Naive thymus-derived CD4-positive, alpha-beta T cell (primary cell): Measurements from ENCODE around the gene PRPS1L1. TPM values are rescaled to one million over a fixed set of nuclear protein-coding genes. Genes with fewer than 3 reads are reported as not detected.

ENCODE experiments used
- ATAC-seq: fragments of 150-1000 bp; cut with Tn5 transposase; 2 replicates; pipeline ENCODE4 v1.10.0; 2021; ENCODE audit warnings: mild to moderate bottlenecking, moderate library complexity
- CTCF ChIA-PET: fragments of 350-600 bp; sonication (Branson Sonifier 250); formaldehyde crosslinking; loops from one replicate; lab custom pipeline; 2021; ENCODE audit warnings: antibody characterized with exemption; lab: Charles Lee
- POLR2A ChIA-PET: fragments of 350-600 bp; sonication (Branson Sonifier 250); formaldehyde crosslinking; loops from one replicate; lab custom pipeline; 2021; ENCODE audit warnings: antibody characterized with exemption, inconsistent platforms; lab: Charles Lee
- DNase-seq, 9 donors: peaks; one replicate each; pipeline versions ENCODE4 v3.0.0 to v3.0.0-alpha.2; 2020 to 2022; ENCODE audit warnings: mixed read lengths in 1 of 9
- H3K27ac ChIP-seq: one replicate; pipeline ENCODE4 v1.7.0; 2013; ENCODE audit warnings: mild to moderate bottlenecking, low read depth, low read length, moderate library complexity
- H3K27me3 ChIP-seq, 2 donors: one replicate each; pipeline ENCODE4 v1.7.0; 2013; ENCODE audit warnings: low read length in 2 of 2, mild to moderate bottlenecking in 2 of 2, moderate library complexity in 2 of 2; ENCODE audit not compliant: control insufficient read depth in 2 of 2, insufficient read depth in 2 of 2
- H3K36me3 ChIP-seq, 3 experiments: 1 replicate in 2 of 3; 2 replicates in 1 of 3; pipeline ENCODE4 v1.7.0; 2013; ENCODE audit warnings: low read length in 3 of 3, mild to moderate bottlenecking in 3 of 3, moderate library complexity in 1 of 3; ENCODE audit not compliant: insufficient read depth in 3 of 3, control insufficient read depth in 2 of 3
- H3K4me1 ChIP-seq, 2 donors: one replicate each; pipeline ENCODE4 v1.7.0; 2013; ENCODE audit warnings: low read length in 2 of 2, mild to moderate bottlenecking in 2 of 2, moderate library complexity in 1 of 2; ENCODE audit not compliant: control insufficient read depth in 2 of 2, insufficient read depth in 2 of 2
- H3K4me3 ChIP-seq: 2 replicates; pipeline ENCODE4 v1.7.0; 2013; ENCODE audit warnings: mild to moderate bottlenecking, low read length
- H3K9me3 ChIP-seq, 3 experiments: 1 replicate in 2 of 3; 2 replicates in 1 of 3; pipeline ENCODE4 v1.7.0; 2013; ENCODE audit warnings: low read length in 3 of 3; ENCODE audit not compliant: control insufficient read depth in 2 of 3
- H3K27ac Mint-ChIP-seq, 9 donors: one replicate each; pipeline ENCODE4 v1.8.0; 2020 to 2022; ENCODE audit warnings: mixed read lengths in 9 of 9, mild to moderate bottlenecking in 8 of 9, moderate library complexity in 5 of 9, inconsistent platforms in 2 of 9
- H3K27me3 Mint-ChIP-seq, 5 donors: one replicate each; pipeline ENCODE4 v1.8.0; 2021 to 2022; ENCODE audit warnings: mixed read lengths in 5 of 5, mild to moderate bottlenecking in 1 of 5
- H3K36me3 Mint-ChIP-seq, 5 donors: one replicate each; pipeline ENCODE4 v1.8.0; 2020 to 2022; ENCODE audit warnings: mixed read lengths in 5 of 5, mild to moderate bottlenecking in 3 of 5, inconsistent platforms in 1 of 5
- H3K4me1 Mint-ChIP-seq, 7 donors: one replicate each; pipeline ENCODE4 v1.8.0; 2020 to 2022; ENCODE audit warnings: mixed read lengths in 7 of 7, mild to moderate bottlenecking in 3 of 7, inconsistent platforms in 1 of 7
- H3K4me3 Mint-ChIP-seq, 10 donors: one replicate each; pipeline ENCODE4 v1.8.0; 2020 to 2022; ENCODE audit warnings: mild to moderate bottlenecking in 10 of 10, mixed read lengths in 10 of 10, moderate library complexity in 6 of 10, inconsistent platforms in 2 of 10
- H3K9me3 Mint-ChIP-seq, 11 donors: one replicate each; pipeline ENCODE4 v1.8.0; 2020 to 2022; ENCODE audit warnings: mixed read lengths in 11 of 11, mild to moderate bottlenecking in 4 of 11, inconsistent platforms in 1 of 11, moderate library complexity in 1 of 11
- intact Hi-C, 2 donors: fragments of 100-400 bp; cut with micrococcal nuclease; formaldehyde crosslinking; loops; one replicate each; pipeline ENCODE4 v1.15.1; 2023
- polyA plus RNA-seq, 2 donors: library from polyadenylated mRNA; unstranded; fragments of 300-500 nt; fragmentation: Illumina TruSeq; gene quantifications; one replicate each; pipeline ENCODE4 v1.2.3, GENCODE V29; 2021
- total RNA-seq, 6 experiments: library from RNA in 5 of 6; stranded (reverse) in 5 of 6; gene quantifications; 1 replicate in 5 of 6; 2 replicates in 1 of 6; pipeline ENCODE4 v1.2.3 and lab custom pipeline; 2021 to 2026

Gene PRPS1L1
- total RNA-seq: not detected
- polyA plus RNA-seq: not detected
- total RNA-seq (lab: John Stamatoyannopoulos, UW): not detected

DNA sequence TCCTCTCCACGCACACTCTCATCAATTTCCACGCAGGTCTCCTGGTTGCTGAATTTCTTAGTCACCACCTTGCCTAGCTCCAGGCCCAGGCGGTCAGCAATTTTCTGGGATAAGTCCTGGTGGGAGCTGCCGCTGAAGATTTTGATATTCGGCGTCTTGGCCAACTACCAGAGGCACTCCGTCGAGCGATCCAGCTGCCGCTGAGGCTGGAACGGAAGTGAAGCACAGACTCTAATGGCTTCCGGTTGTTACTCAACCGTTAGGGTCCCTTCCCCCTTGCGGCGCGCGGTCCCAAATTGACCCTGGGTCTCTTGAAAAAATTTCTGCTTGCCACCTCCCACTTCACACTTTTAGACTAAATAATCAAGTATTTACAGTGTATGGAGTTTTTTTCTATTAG, at the start of gene PRPS1L1:
PRPS1L1 (minus strand) TSS at position 219 of the 400 bp plus-strand sequence.
- CTCF ChIA-PET: no interaction called here
- no peak for ATAC-seq
- POLR2A ChIA-PET: no interaction called here

DNA sequence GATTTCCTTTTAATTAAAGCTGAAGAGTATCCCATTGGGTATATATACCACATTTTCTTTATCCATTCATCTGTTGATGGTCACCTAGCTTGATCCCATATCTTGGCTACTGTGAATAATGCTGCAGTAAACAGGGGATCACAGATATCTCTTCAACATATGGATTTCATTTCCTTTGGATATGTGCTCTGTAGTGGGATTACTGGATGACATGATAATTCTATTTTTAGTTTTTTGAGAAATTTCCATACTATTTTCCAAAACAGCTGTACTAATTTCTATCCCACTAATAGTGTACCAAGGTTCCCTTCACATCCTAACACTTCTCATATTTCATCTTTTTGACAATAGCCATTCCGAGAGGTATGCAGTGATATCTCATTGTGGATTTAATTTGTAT, 48.8 kb upstream of the PRPS1L1 start:
- Histone ChIP-seq H3K4me1 (no peaks in the 10 kb centered on the region), H3K27ac (no peak overlapping the region), H3K9me3 (peaks cover 0 to 5% (median 0%) of the 10 kb centered on the region in 3 experiments), H3K27me3 (no peaks in the 10 kb centered on the region), H3K36me3 (no peaks in the 10 kb centered on the region), H3K4me3 (no peak overlapping the region)
- intact Hi-C loops: no loop called here
- Mint-ChIP-seq H3K36me3 (peaks cover 0 to 6% (median 0%) of the 10 kb centered on the region in 5 donors), H3K9me3 (peaks cover under 1 to 20% (median 9%) of the 10 kb centered on the region in 11 donors), H3K27ac (no peak overlapping the region), H3K4me1 (peaks cover 0 to 1% (median 0%) of the 10 kb centered on the region in 7 donors), H3K4me3 (no peak overlapping the region), H3K27me3 (peaks cover 4 to 15% (median 7%) of the 10 kb centered on the region in 5 donors)
- DNase-seq: no peak
- POLR2A ChIA-PET: no interaction called here
- no peak for ATAC-seq
- CTCF ChIA-PET: no interaction called here

More for the DNA sequence above, at the start of gene PRPS1L1:
- H3K9me3 ChIP-seq: no peaks in the 10 kb centered on the region
- peaks cover 0 to under 1% (median 0%) of the 10 kb centered on the region in 11 donors for H3K9me3 Mint-ChIP-seq
- H3K4me3 ChIP-seq: no peak within 1 kb of the TSS
- H3K27ac ChIP-seq: no peak within 1 kb of the TSS
- intact Hi-C loops: no loop called here
- no peaks in the 10 kb centered on the region for H3K36me3 Mint-ChIP-seq
- no peak within 1 kb of the TSS for H3K27ac Mint-ChIP-seq
- H3K4me1 ChIP-seq: no peaks in the 10 kb centered on the region
- H3K36me3 ChIP-seq: no peaks in the 10 kb centered on the region
- no peaks in the 10 kb centered on the region for H3K4me1 Mint-ChIP-seq
- DNase-seq: no peak
- no peak within 1 kb of the TSS for H3K4me3 Mint-ChIP-seq
- H3K27me3 ChIP-seq: no peaks in the 10 kb centered on the region
- H3K27me3 Mint-ChIP-seq: peaks cover 4 to 19% (median 11%) of the 10 kb centered on the region in 5 donors

DNA sequence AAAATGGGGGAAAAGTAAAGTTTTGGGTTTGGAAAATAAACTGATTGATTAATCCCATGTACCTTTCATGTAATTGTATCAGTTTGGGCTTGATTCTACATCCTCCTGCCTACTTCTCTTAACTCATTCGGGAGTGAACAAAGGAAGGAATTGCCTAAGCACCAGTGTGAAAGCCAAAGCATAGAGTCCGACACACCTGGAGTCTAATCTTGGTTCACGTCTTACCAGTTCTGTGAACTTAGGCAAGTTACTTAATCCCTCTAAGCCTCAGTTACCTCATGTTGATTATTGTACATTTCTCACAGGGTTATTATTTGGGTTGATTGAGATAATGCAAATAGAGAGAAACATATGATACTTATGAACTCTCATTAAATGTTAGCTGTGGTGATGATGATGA, 41.1 kb upstream of the PRPS1L1 start:
- H3K27me3 ChIP-seq: no peaks in the 10 kb centered on the region
- H3K9me3 Mint-ChIP-seq: no peaks in the 10 kb centered on the region
- no peak for DNase-seq
- no peak for ATAC-seq
- no peak overlapping the region for H3K4me3 Mint-ChIP-seq
- H3K9me3 ChIP-seq: no peaks in the 10 kb centered on the region
- no peak overlapping the region for H3K4me3 ChIP-seq
- peaks cover 0 to 9% (median 0%) of the 10 kb centered on the region in 5 donors for H3K27me3 Mint-ChIP-seq
- H3K4me1 Mint-ChIP-seq: peaks cover 0 to 2% (median 0%) of the 10 kb centered on the region in 7 donors
- no peaks in the 10 kb centered on the region for H3K36me3 Mint-ChIP-seq
- no peaks in the 10 kb centered on the region for H3K36me3 ChIP-seq
- H3K4me1 ChIP-seq: no peaks in the 10 kb centered on the region
- intact Hi-C loops: no loop called here
- ChIA-PET CTCF (no interaction called here), POLR2A (no interaction called here)
- H3K27ac ChIP-seq: no peak overlapping the region
- no peak overlapping the region for H3K27ac Mint-ChIP-seq

DNA sequence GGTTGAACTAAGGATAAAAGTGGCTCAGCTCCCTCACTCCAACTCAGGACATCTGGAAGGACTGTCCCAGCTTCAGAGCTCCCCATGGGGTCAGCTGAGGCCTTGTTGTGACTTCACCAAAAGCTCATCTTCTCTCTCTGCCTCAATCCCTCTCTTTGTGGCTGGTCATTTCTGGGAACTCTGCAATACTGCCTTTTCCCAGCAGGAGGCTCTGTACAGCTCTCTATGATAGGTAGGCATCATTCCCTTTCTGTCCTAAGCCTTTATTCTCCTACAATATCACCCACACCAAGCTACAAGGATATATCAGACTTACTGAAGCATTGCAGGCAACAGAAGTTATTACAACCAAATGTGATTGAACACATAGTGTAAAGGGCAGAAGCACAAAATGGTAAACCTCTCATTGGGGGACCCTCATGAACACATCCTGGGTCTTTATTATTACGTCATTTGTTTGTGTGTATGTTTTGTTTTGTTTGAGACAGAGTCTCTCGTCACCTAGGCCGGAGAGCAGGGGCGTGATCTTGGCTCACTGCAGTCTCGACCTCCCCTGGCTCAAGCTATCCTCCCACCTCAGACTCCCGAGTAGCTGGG, 36.7 kb upstream of the PRPS1L1 start:
- H3K36me3 Mint-ChIP-seq: no peaks in the 10 kb centered on the region
- no peak overlapping the region for H3K4me3 Mint-ChIP-seq
- Histone ChIP-seq H3K4me3 (no peak overlapping the region), H3K36me3 (no peaks in the 10 kb centered on the region), H3K27ac (no peak overlapping the region), H3K9me3 (no peaks in the 10 kb centered on the region), H3K27me3 (no peaks in the 10 kb centered on the region), H3K4me1 (no peaks in the 10 kb centered on the region)
- ChIA-PET POLR2A (no interaction called here), CTCF (no interaction called here)
- no peak for DNase-seq
- H3K27me3 Mint-ChIP-seq: peaks cover 0 to 12% (median 4%) of the 10 kb centered on the region in 5 donors
- intact Hi-C loops: no loop called here
- H3K4me1 Mint-ChIP-seq: peaks cover 0 to 2% (median 0%) of the 10 kb centered on the region in 7 donors
- peak; percentile 50 for ATAC-seq
- H3K27ac Mint-ChIP-seq: no peak overlapping the region
- H3K9me3 Mint-ChIP-seq: no peaks in the 10 kb centered on the region

DNA sequence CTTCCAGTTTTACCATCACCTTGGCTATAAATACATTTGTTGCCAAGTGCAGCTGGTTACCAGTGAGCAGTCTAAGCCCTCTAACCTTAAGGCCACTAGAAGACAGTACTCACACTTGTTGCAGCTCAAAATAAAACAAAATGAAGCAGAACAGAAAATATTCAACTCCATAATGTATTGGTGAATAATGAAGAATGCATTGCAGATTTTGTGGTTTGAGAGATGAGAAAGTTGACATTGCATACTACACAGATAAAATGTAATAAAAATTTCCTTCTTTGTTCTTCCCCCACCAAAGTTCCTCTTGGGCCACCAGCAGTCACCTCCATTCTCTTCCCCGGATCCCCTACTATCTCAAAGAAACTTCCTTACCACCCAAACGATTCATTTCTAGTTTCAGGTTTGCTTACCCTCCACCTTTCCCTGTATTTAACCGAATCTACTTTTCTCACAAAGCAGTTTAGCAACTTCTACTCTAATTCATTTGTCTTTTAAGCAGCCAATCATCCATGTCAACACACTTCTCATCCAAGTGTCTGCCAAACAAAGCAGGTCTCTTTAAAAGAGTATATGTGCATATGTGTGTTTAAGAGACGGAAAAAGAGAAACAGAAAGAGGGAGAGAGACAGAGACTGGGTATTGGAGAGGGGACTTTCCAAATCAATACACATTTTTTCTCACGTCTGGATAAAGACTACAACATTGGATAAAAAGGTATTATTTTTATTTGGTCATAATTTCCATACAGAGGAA, 35.7 kb upstream of the PRPS1L1 start:
- ChIA-PET CTCF (no interaction called here), POLR2A (no interaction called here)
- Mint-ChIP-seq H3K9me3 (no peaks in the 10 kb centered on the region), H3K4me1 (peaks cover 0 to 1% (median 0%) of the 10 kb centered on the region in 7 donors), H3K27ac (no peak overlapping the region), H3K27me3 (peaks cover 0 to 12% (median 4%) of the 10 kb centered on the region in 5 donors), H3K36me3 (no peaks in the 10 kb centered on the region), H3K4me3 (no peak overlapping the region)
- Histone ChIP-seq H3K36me3 (no peaks in the 10 kb centered on the region), H3K4me1 (no peaks in the 10 kb centered on the region), H3K4me3 (no peak overlapping the region), H3K9me3 (no peaks in the 10 kb centered on the region), H3K27ac (no peak overlapping the region), H3K27me3 (no peaks in the 10 kb centered on the region)
- DNase-seq: no peak
- no peak for ATAC-seq
- intact Hi-C loops: no loop called here

DNA sequence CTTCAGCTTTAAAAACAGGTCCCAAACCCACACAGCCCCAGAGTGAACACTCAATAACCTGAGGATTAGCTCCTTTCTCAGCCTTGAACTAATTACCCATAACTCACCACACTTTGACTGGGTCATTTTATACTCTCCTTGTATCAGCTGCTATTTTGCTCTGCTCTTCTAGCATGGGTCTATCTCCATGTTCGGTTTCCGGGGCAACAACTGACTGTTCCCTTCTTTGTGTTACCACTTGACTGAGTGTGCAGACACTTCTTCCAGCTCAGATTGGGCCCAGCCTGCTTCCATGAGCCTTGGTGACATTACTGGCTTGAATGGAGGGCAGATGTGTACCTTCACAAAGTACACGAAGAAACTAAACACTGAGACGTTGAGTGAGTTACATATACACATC, 31.5 kb upstream of the PRPS1L1 start:
- H3K36me3 ChIP-seq: no peaks in the 10 kb centered on the region
- H3K27me3 Mint-ChIP-seq: peaks cover 0 to 32% (median 22%) of the 10 kb centered on the region in 5 donors
- ChIA-PET POLR2A (no interaction called here), CTCF (no interaction called here)
- H3K4me3 Mint-ChIP-seq: no peak overlapping the region
- no peaks in the 10 kb centered on the region for H3K9me3 Mint-ChIP-seq
- ATAC-seq (no peak), DNase-seq (no peak)
- intact Hi-C loops: no loop called here
- no peak overlapping the region for H3K27ac Mint-ChIP-seq
- H3K4me3 ChIP-seq: no peak overlapping the region
- H3K9me3 ChIP-seq: no peaks in the 10 kb centered on the region
- no peaks in the 10 kb centered on the region for H3K36me3 Mint-ChIP-seq
- H3K27ac ChIP-seq: no peak overlapping the region
- H3K27me3 ChIP-seq: no peaks in the 10 kb centered on the region
- H3K4me1 ChIP-seq: no peaks in the 10 kb centered on the region
- H3K4me1 Mint-ChIP-seq: no peaks in the 10 kb centered on the region
